Psoas muscle (tissue), 8 donors: ENCODE results near the gene RXFP4. TPM values are rescaled to one million over a fixed set of nuclear protein-coding genes. Genes with fewer than 3 reads are reported as not detected.
"Not testable (repeated sequence)": the region's sequence is repeated elsewhere in the genome, so short reads cannot be mapped to it uniquely, and the experiment has no call there.

Experiments
- ATAC-seq, 4 donors: fragments of 200-7000 bp; cut with Tn5 transposase; one replicate each; pipeline ENCODE4 v1.9.1; 2020; ENCODE audit warnings: moderate library complexity in 3 of 4, mild to moderate bottlenecking in 2 of 4
- DNase-seq, 2 donors: peaks; one replicate each; pipeline ENCODE4 v3.0.0-alpha.2; 2020
- H3K27ac ChIP-seq: fragments of 200-600 bp; one replicate; pipeline ENCODE4 v1.8.0; 2022
- H3K27me3 ChIP-seq, 3 donors: fragments of 200-600 bp in 1 of 3; one replicate each; pipeline versions ENCODE4 v1.6.1 to v1.8.0; 2013 to 2022; ENCODE audit warnings: low read length in 2 of 3, mild to moderate bottlenecking in 2 of 3, moderate library complexity in 1 of 3; ENCODE audit not compliant: insufficient read depth in 3 of 3
- H3K36me3 ChIP-seq, 2 donors: fragments of 200-600 bp in 1 of 2; one replicate each; pipeline versions ENCODE4 v1.6.1 to v1.8.0; 2013 to 2022; ENCODE audit warnings: low read depth in 1 of 2, mild to moderate bottlenecking in 1 of 2, moderate library complexity in 1 of 2; ENCODE audit not compliant: insufficient read depth in 1 of 2
- H3K4me1 ChIP-seq: fragments of 200-600 bp; one replicate; pipeline ENCODE4 v1.8.0; 2022
- H3K4me3 ChIP-seq: fragments of 200-600 bp; one replicate; pipeline ENCODE4 v1.8.0; 2022; ENCODE audit warnings: mild to moderate bottlenecking
- H3K9me3 ChIP-seq: fragments of 200-600 bp; one replicate; pipeline ENCODE4 v1.8.0; 2022
- CTCF ChIP-seq: fragments of 200-600 bp; IDR thresholded peaks from one replicate; pipeline ENCODE4 v1.8.0; 2022; ENCODE audit warnings: antibody characterized with exemption
- WGBS, 3 donors: extraction: QIAGEN DNeasy Blood & Tissue Kit; methylation state at CpG; one replicate each; pipeline versions ENCODE4 v1.1.6 to v1.1.7; 2013; 5-methylcytosine and 5-hydroxymethylcytosine counted together
- intact Hi-C, 2 donors: fragments of 100-400 bp; cut with DNase I; formaldehyde crosslinking; loops; one replicate each; pipeline versions ENCODE4 v1.11.0 to v1.14.2; 2022
- long read RNA-seq, 2 donors: library from polyadenylated mRNA; unstranded; transcript quantifications; one replicate each; pipeline ENCODE4 v2.0.0, GENCODE V29; 2021
- polyA plus RNA-seq, 3 donors: library from polyadenylated mRNA; stranded (reverse); fragments of 200-250 nt; gene quantifications; one replicate each; pipeline ENCODE4 v1.2.3, GENCODE V29; 2013
- total RNA-seq, 4 donors: library from RNA; stranded (reverse); fragmentation: NEBNext Ultra II Directional in 2 of 4; extraction: Animal tissue kit (Norgen Biotek cat#: 25700) in 2 of 4; gene quantifications; one replicate each; pipeline versions ENCODE4 v1.2.1 to v1.2.4, GENCODE V29; 2021 to 2023
- donor health status: healthy with polysubstance abuse.
- donor health status: DM: no; HTN: no; CAD: no; lungs with moderate emphysema.
- donor health status: Bipolar disorder and iron deficiency.
- donor health status: healthy.
- donor health status: DM: yes; HTN: yes; CAD: no.
- donor health status: DM: no; HTN: no; CAD: no.
- donor health status: DM: no; HTN: no; CAD: no.
- donor health status: DM: yes; HTN: yes; CAD: no.

The RXFP4 gene
- not detected for total RNA-seq
- not detected for polyA plus RNA-seq
- long read RNA-seq, donor 1 = 0 reads
- long read RNA-seq, donor 2 = 0 reads

DNA sequence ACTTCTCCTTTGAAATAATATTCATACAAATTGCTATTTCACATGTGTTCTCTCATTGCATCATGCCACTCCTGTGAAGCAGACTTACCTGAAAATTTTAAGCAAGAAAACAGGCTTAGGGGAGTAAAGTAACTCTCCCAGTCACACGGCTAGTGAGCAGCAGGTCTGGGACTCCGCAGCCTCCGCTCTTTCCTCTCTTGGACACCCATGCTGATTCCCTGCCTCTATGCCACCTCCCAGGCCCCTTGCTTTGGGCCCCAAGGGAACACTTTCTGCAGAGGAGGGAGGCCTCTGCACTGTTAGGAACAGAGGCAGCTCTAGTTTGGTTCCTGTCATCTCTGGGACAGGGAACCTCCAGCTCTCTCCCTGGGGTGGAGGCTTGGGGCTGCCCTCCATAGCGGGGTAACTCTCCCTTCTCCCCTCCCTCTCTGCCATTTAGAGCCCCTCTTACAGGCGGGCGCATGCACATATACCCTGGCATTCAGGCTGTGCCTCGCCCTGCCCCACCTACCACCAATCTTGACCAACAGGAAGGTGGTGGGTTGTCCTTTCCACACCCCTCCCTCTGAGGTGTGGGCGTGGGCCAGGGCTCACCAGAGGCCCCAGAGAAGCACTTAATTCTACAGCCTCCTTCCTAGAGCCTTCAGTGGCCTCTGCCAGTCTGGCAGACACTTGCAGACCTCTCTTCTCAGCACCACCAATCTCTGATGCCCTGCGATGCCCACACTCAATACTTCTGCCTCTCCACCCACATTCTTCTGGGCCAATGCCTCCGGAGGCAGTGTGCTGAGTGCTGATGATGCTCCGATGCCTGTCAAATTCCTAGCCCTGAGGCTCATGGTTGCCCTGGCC lies at the start of gene RXFP4:
Gene RXFP4 (plus strand): TSS at position 646 of the 852 bp plus-strand sequence. CDS start 72 bp downstream, at position 718.
- DNase-seq (no peak), ATAC-seq (peak in 2 of 4 donors; percentile 6 to 8)
- Histone ChIP-seq H3K4me1 (peaks cover 18% of the 10 kb centered on the region), H3K9me3 (no peaks in the 10 kb centered on the region), H3K27ac (peak within 1 kb of the TSS; percentile 68), H3K36me3 (peaks cover 0 to 4% of the 10 kb centered on the region in 2 donors), H3K27me3 (no peaks in the 10 kb centered on the region), H3K4me3 (no peak within 1 kb of the TSS)
- no peak for TF ChIP-seq CTCF
- intact Hi-C loops = no loop called here
- 54 to 65% (median 60%) methylated on average over 11 of the region's 11 CpGs for WGBS, 3 donors

GRCh38 chr1:155892796-155893195 lies 48.6 kb upstream of the RXFP4 start:
- peaks cover 10% of the 10 kb centered on the region for H3K4me1 ChIP-seq
- 22 to 31% (median 22%) methylated on average over 3 of the region's 3 CpGs for WGBS, 3 donors
- DNase-seq (no peak), ATAC-seq (no peak)
- no peaks in the 10 kb centered on the region for H3K9me3 ChIP-seq
- H3K4me3 ChIP-seq = no peak overlapping the region
- peaks cover 0 to 22% of the 10 kb centered on the region in 2 donors for H3K36me3 ChIP-seq
- no peak for TF ChIP-seq CTCF
- H3K27me3 ChIP-seq = no peaks in the 10 kb centered on the region
- H3K27ac ChIP-seq = peak overlapping the region; percentile 74
- intact Hi-C loops = loop anchor here in 1 of 2 donors (10.0 kb wide), 1 partner anchor 538 kb away; no protein-coding TSS in a partner anchor

DNA sequence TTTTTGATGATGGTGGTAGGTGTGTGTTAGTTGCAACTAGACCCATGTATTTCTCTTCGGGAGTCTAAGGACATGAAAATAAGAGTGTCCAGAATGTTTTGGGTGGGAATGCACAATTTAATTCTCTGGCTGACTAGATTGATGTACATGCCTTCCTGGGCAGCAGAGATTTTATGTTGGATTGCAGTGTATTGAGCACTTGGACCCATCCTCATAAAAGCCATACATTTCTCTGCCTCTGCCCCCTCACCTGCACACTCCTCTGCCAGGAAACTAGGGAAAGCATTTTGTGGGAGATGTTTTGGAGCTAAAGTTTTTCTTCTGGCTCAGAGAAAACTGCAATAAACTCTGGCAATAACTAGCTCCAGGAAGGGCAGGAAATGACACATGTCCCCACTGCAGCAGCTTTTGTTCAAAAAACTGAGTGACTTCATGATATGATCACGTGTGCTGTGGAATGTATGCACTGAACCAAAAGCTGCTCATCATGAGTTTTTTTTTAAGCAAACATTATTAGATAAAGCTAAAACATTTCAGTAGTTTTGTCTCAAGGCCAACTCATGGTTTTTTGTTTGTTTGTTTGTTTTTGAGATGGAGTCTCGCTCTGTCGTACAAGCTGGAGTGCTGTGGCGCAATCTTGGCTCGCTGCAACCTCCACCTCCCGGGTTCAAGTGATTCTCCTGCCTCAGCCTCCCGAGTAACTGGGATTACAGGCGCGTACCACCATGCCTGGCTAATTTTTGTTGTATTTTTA lies 47.9 kb upstream of the RXFP4 start:
- intact Hi-C loops = loop anchor here in 1 of 2 donors (10.0 kb wide), 1 partner anchor 539 kb away; no protein-coding TSS in a partner anchor
- DNase-seq = no peak
- H3K27me3 ChIP-seq = no peaks in the 10 kb centered on the region
- WGBS, 3 donors = 50 to 59% (median 54%) methylated on average over 10 of the region's 10 CpGs
- peaks cover 0 to 30% of the 10 kb centered on the region in 2 donors for H3K36me3 ChIP-seq
- H3K4me3 ChIP-seq = no peak overlapping the region
- no peak for TF ChIP-seq CTCF
- H3K4me1 ChIP-seq = peaks cover 10% of the 10 kb centered on the region
- peak in 3 of 4 donors; percentile 50 to 57 (median 56) for ATAC-seq
- H3K27ac ChIP-seq = peak overlapping the region; percentile 74
- H3K9me3 ChIP-seq = no peaks in the 10 kb centered on the region

GRCh38 chr1:155895617-155896016 lies 45.8 kb upstream of the RXFP4 start:
- Histone ChIP-seq H3K4me1 (peaks cover 10% of the 10 kb centered on the region), H3K36me3 (peaks cover 0 to 50% of the 10 kb centered on the region in 2 donors)
- not testable (repeated sequence) for H3K4me3 ChIP-seq, DNase-seq, H3K27ac ChIP-seq, H3K27me3 ChIP-seq, ATAC-seq, H3K9me3 ChIP-seq
- intact Hi-C loops = loop anchor here in 1 of 2 donors (10.0 kb wide), 1 partner anchor 541 kb away; no protein-coding TSS in a partner anchor
- 93 to 99% (median 93%) methylated on average over 6 of the region's 6 CpGs for WGBS, 3 donors

DNA sequence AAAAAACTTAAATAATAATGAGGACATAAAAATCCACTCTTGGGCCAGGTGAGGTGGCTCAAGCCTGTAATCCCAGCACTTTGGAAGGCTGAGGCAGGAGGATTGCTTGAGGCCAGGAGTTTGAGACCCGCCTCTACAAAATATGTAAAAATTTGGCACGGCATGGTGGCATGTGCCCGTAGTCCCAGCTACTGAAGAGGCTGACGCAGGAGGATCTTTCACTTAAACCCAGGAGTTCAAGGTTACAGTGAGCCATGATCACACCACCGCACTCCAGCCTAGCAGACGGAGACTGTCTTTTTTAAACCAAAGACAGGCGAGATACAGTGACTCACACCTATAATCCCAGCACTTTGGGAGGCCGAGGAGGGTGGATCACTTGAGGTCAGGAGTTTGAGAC lies 45.0 kb upstream of the RXFP4 start:
- intact Hi-C loops = loop anchor here in 1 of 2 donors (10.0 kb wide), 1 partner anchor 542 kb away; no protein-coding TSS in a partner anchor
- not testable (repeated sequence) for H3K4me3 ChIP-seq
- H3K36me3 ChIP-seq = peaks cover 0 to 59% of the 10 kb centered on the region in 2 donors

More for the DNA sequence above, 45.0 kb upstream of the RXFP4 start:
- H3K27ac ChIP-seq, H3K27me3 ChIP-seq, DNase-seq, ATAC-seq, H3K9me3 ChIP-seq: not testable (repeated sequence)
- 92 to 96% (median 93%) methylated on average over 8 of the region's 8 CpGs for WGBS, 3 donors
- H3K4me1 ChIP-seq = peaks cover 10% of the 10 kb centered on the region
